ENCODE results near the gene HOXB5. TPM values are rescaled to one million over a fixed set of nuclear protein-coding genes. Genes with fewer than 3 reads are reported as not detected.

Gene HOXB5
- total RNA-seq, 2 donors from 2014 or later = 11.0 to 22.7 TPM

DNA sequence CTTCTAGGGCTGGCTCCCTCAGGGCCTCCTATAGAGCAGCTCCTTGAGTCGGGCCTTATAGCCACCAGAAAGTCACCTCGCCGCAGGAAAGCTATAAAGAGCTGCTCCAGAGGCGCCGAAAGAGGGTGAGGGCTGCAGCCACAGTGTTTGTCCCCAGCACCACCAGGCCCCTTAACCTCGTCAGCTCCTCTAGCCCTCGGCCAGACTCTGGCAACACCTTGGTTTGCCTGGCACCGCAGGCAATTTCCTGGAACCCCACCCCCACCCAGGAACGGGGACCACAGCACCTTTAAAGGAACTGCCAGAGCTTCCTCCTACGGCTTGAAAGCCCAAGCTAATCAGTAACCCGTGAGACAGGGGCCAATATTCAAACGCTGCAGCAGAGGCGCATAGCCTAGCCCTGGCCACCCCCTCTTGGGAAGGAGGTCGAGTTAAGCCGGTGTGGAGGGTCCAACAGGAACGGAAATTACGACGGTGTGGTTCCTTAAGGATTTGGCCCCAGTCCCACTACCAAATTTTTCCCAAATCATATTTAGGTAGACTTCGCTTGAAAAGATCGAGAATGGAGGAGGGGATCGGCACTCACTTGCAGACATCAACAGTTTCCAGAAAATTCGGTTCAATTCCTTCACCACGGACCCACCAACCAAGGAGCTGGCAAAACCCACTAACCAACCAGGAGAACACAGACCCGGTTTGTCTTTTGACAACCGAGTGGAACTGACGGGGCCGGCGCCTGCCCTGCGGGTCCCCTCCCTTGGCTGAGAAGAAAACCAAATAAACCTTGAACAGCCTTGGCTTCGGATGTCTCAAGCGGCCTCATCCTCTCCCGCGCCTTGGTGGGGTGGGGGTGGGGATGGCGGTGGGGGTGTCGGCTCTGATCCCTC, 8.2 kb upstream of the HOXB5 start:
- Histone ChIP-seq H3K27ac (peak overlapping the region; percentile 89), H3K4me1 (peaks cover 9% of the 10 kb centered on the region), H3K9ac (ENCODE audit: low read depth in 2 of 2, low read length in 2 of 2) (peak overlapping the region; percentile 31 to 91), H3K27me3 (no peaks in the 10 kb centered on the region), H3K9me3 (no peaks in the 10 kb centered on the region), H3K4me3 (peak overlapping the region; percentile 41), H3K36me3 (no peaks in the 10 kb centered on the region)
- TF ChIP-seq, protein P1, sequence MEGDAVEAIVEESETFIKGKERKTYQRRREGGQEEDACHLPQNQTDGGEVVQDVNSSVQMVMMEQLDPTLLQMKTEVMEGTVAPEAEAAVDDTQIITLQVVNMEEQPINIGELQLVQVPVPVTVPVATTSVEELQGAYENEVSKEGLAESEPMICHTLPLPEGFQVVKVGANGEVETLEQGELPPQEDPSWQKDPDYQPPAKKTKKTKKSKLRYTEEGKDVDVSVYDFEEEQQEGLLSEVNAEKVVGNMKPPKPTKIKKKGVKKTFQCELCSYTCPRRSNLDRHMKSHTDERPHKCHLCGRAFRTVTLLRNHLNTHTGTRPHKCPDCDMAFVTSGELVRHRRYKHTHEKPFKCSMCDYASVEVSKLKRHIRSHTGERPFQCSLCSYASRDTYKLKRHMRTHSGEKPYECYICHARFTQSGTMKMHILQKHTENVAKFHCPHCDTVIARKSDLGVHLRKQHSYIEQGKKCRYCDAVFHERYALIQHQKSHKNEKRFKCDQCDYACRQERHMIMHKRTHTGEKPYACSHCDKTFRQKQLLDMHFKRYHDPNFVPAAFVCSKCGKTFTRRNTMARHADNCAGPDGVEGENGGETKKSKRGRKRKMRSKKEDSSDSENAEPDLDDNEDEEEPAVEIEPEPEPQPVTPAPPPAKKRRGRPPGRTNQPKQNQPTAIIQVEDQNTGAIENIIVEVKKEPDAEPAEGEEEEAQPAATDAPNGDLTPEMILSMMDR (IDR thresholded peaks at IDR 0.05) = no peak
- peak; percentile 88 for DNase-seq
- intact Hi-C loops (cut with DNase I) = no loop called here

DNA sequence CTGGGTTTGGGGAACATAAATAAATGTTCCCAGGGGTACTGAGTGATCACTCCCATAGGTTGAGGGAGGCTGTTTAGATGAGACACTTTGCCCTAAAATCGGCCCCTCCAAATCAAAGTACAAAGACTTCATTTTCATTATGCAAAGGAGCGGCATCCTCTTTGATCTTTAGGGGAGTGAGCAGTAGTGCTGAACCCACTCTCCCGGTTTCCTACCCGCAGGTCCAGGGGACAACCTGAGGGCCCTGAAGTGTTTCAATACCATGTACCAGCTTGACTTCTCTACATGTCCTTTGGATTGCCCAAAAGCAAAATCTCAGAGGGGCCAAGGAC, 7.6 kb upstream of the HOXB5 start:
- H3K4me3 ChIP-seq = peak overlapping the region; percentile 41
- peaks cover 9% of the 10 kb centered on the region for H3K4me1 ChIP-seq
- H3K9ac ChIP-seq (ENCODE audit: low read depth in 2 of 2, low read length in 2 of 2) = peak overlapping the region; percentile 31 to 91
- no peaks in the 10 kb centered on the region for H3K36me3 ChIP-seq
- intact Hi-C loops (cut with DNase I) = no loop called here
- no peak for DNase-seq
- H3K27ac ChIP-seq = peak overlapping the region; percentile 89
- TF ChIP-seq, protein P1 (IDR thresholded peaks at IDR 0.05) = no peak
- H3K9me3 ChIP-seq = no peaks in the 10 kb centered on the region
- H3K27me3 ChIP-seq = no peaks in the 10 kb centered on the region

DNA sequence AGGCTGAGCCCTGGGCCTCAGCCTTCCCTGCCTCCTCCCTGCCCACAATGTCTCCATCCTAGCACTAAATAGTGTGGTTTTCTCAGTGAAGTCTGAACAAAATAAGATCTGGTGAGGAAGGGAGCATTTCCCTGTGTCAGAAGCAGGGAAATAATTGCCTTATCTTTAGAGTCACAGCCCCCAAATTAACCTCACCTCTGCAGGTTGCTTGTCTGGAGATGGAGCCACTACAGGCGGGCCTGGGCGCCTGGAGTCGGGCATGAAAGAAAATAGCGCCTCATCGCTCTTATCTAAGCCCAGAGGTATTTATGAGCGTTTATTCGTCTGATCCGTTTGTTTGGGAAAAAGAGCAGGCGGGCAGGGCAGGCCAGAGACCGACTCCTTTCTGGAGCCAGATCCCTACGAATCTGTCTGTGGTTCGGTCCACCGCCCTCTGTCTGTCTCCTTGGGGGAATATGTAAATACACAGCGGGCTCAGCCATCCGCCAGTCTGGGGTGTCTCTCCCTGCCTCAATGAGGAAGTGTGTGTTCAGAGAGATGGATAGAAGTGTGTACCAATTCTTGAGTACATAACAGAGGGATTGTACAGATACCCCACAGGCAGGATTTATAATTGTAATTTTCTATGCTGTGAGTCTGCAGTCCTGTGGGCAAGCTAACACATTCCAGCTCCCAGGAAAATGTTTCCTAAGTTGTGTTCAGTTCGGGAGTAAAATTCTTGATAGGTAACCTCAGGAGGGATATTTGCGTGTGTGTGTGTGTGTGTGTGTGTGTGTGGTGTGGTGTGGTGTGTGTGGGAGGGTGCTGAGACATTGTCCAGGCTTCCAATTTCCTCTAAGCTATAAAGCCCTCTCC, 6.9 kb upstream of the HOXB5 start:
- Histone ChIP-seq H3K4me1 (peaks cover 9% of the 10 kb centered on the region), H3K27me3 (no peaks in the 10 kb centered on the region), H3K4me3 (no peak overlapping the region), H3K27ac (peak overlapping the region; percentile 24), H3K9me3 (no peaks in the 10 kb centered on the region), H3K9ac (ENCODE audit: low read depth in 2 of 2, low read length in 2 of 2) (peak overlapping the region; percentile 31 to 91), H3K36me3 (no peaks in the 10 kb centered on the region)
- TF ChIP-seq, protein P1 (IDR thresholded peaks at IDR 0.05) = no peak
- intact Hi-C loops (cut with DNase I) = no loop called here
- DNase-seq = peak; percentile 64

DNA sequence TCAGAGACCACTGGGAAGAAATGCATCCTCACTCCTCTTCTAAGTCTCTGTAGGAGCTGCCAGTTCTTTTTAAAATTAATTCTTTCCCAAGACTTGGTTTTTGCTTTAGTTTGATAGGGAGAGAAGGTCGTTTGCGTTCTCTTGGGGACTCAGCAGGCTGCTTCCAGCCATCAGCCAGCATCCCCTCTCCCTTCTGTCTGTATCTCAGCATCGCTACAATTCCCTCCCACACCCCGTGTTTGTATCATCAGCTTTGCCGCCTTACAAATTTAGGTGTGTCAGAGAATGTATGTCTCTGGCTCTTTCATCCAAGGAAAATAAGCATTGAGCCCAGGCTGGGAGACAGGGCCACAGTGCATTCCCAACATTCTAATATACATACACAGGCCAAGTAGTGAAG, 5.8 kb upstream of the HOXB5 start:
- TF ChIP-seq, protein P1 (IDR thresholded peaks at IDR 0.05) = no peak
- Histone ChIP-seq H3K27me3 (no peaks in the 10 kb centered on the region), H3K4me3 (no peak overlapping the region), H3K27ac (no peak overlapping the region), H3K9me3 (no peaks in the 10 kb centered on the region), H3K4me1 (peaks cover 9% of the 10 kb centered on the region), H3K9ac (ENCODE audit: low read depth in 2 of 2, low read length in 2 of 2) (peak overlapping the region; percentile 43 to 87), H3K36me3 (peaks cover 8% of the 10 kb centered on the region)
- DNase-seq = no peak
- intact Hi-C loops (cut with DNase I) = no loop called here

DNA sequence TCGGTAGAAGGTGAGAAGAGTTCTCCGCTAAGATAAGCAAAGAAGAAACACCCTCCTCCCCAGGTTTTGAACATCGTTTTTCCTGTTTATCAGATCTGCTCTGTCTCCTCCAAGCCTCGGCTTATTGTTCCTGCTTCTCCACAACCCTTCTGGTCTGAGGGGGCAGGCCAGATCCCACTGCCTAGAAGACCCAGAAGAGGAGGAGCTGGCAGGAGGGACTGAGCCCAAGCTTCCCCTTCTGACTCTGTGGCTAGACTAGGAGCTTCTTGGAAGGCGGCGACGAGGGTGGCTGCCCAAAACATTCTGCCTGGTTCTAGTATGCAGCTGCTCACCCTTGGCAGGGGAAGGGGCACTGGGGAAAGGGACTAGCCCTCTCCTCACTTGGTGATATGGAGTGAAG, 5.2 kb upstream of the HOXB5 start:
- Histone ChIP-seq H3K27me3 (no peaks in the 10 kb centered on the region), H3K9ac (ENCODE audit: low read depth in 2 of 2, low read length in 2 of 2) (peak overlapping the region; percentile 82 to 87), H3K27ac (peak overlapping the region; percentile 73), H3K4me1 (peaks cover 9% of the 10 kb centered on the region), H3K36me3 (peaks cover 8% of the 10 kb centered on the region), H3K4me3 (no peak overlapping the region), H3K9me3 (no peaks in the 10 kb centered on the region)
- no peak for DNase-seq
- intact Hi-C loops (cut with DNase I) = no loop called here
- TF ChIP-seq, protein P1 (IDR thresholded peaks at IDR 0.05) = no peak

All from colonic mucosa (tissue), 4 donors.